ENCODE measurements around the gene RCAN2. TPM values are rescaled to one million over a fixed set of nuclear protein-coding genes. Genes with fewer than 3 reads are reported as not detected.

The RCAN2 gene
- total and polyA plus RNA-seq, 2 experiments from 2014 or later = 6.0 to 9.3 TPM

DNA sequence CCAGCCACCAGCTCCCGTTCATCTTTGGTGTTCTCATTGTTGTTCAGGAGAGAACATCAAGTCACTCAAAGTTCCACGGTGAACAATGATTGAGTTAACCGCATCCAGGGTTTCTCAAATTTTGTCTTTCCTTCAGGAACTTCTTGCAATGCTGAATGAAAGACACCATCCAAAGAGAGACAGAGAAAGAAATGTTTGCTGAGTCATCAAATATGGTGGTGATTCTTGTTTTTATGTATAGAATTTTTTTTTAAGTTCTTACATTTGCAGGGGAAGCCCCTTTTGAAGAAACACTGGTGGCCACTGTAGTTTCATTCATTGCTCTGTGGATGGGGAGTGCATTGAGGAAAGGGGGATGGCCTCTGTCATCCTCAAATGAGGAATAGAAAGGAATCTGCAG, 258.1 kb downstream of the RCAN2 start:
- H3K4me1 ChIP-seq (ENCODE audit: insufficient read depth) = no peaks in the 10 kb centered on the region
- no peak for TF ChIP-seq NANOG (IDR thresholded peaks at IDR 0.05; ENCODE audit: borderline replicate concordance)
- TF ChIP-seq ZNF462 (CRISPR knock-in tag; IDR thresholded peaks at IDR 0.05) = no peak
- TF ChIP-seq STAT1 (IDR thresholded peaks at IDR 0.05; ENCODE audit: unreplicated experiment) = no peak
- TF ChIP-seq JUNB (IDR thresholded peaks at IDR 0.05; ENCODE audit: unreplicated experiment) = no peak
- no peak for TF ChIP-seq CREB1 (CRISPR knock-in tag; IDR thresholded peaks at IDR 0.05; ENCODE audit: low read depth)
- TF ChIP-seq EZH2phosphoT487 (IDR thresholded peaks at IDR 0.05; ENCODE audit: unreplicated experiment) = no peak
- no peaks in the 10 kb centered on the region for H3F3A ChIP-seq (replicated peaks; ENCODE audit: low read depth)
- DNase-seq (ENCODE audit: low spot score) (no peak), ATAC-seq (no peak)
- Mint-ChIP-seq H3K27ac (no peak overlapping the region; the same call in 1 of the 2 replicates), H3K36me3 (ENCODE audit: low read depth) (peaks cover 16% of the 10 kb centered on the region; the same call in 2 of the 3 replicates), H3K4me3 (no peak overlapping the region), H3K9me3 (peaks cover 34% of the 10 kb centered on the region), H3K4me1 (no peaks in the 10 kb centered on the region; the same call in 2 of the 3 replicates), H3K27me3 (ENCODE audit: insufficient read depth, low read depth, poor library complexity) (peaks cover 3% of the 10 kb centered on the region)
- H3K36me3 ChIP-seq (ENCODE audit: insufficient read depth) = no peaks in the 10 kb centered on the region; the same call in 1 of the 2 replicates
- no peak overlapping the region for H2AFZ ChIP-seq
- no peak overlapping the region for H3K27ac ChIP-seq (ENCODE audit: low read depth)
- no peak overlapping the region for H3K4me3 ChIP-seq
- H4K20me1 ChIP-seq (replicated peaks; ENCODE audit: insufficient read depth) = no peaks in the 10 kb centered on the region
- no peaks in the 10 kb centered on the region for H3K27me3 ChIP-seq (ENCODE audit: insufficient read depth)
- no peaks in the 10 kb centered on the region for H3K79me2 ChIP-seq (replicated peaks; ENCODE audit: insufficient read depth)
- H3K9me2 ChIP-seq (ENCODE audit: insufficient read depth) = no peaks in the 10 kb centered on the region
- no peak overlapping the region for H3K4me2 ChIP-seq

DNA sequence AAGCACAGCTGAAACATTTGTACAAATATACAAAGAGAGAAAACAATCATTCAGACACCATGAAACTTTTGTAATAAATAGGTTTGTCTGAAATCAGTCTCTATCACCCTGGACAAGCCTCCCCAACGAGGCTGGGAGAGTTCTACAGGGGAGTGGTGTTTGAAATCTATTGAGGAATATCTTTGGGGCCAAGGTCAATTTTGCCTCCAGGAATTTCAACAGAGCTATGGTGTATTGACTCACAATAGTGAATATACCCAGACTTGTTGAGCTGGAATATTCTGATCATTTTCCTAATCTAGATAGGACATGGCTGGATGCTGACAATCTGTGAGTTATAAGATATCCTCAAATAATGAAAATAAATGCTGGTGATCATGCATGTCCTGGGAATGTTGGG, 269.0 kb downstream of the RCAN2 start:
- Histone ChIP-seq H3K27ac (ENCODE audit: low read depth) (no peak overlapping the region), H3K9me2 (ENCODE audit: insufficient read depth) (no peaks in the 10 kb centered on the region), H3K4me3 (no peak overlapping the region), H3F3A (replicated peaks; ENCODE audit: low read depth) (no peaks in the 10 kb centered on the region), H4K20me1 (replicated peaks; ENCODE audit: insufficient read depth) (no peaks in the 10 kb centered on the region), H3K36me3 (ENCODE audit: insufficient read depth) (no peaks in the 10 kb centered on the region), H3K27me3 (ENCODE audit: insufficient read depth) (no peaks in the 10 kb centered on the region), H3K4me1 (ENCODE audit: insufficient read depth) (no peaks in the 10 kb centered on the region; the same call in 1 of the 2 replicates), H3K4me2 (no peak overlapping the region), H3K79me2 (replicated peaks; ENCODE audit: insufficient read depth) (no peaks in the 10 kb centered on the region), H2AFZ (no peak overlapping the region)
- Mint-ChIP-seq H3K27ac (no peak overlapping the region), H3K36me3 (ENCODE audit: low read depth) (no peaks in the 10 kb centered on the region), H3K9me3 (no peaks in the 10 kb centered on the region), H3K27me3 (ENCODE audit: insufficient read depth, low read depth, poor library complexity) (no peaks in the 10 kb centered on the region), H3K4me1 (peaks cover 11% of the 10 kb centered on the region), H3K4me3 (no peak overlapping the region)
- ATAC-seq = no peak
- DNase-seq (ENCODE audit: low spot score) = no peak
- TF ChIP-seq EZH2 (IDR thresholded peaks at IDR 0.05; ENCODE audit: low read depth, unreplicated experiment) = no peak
- TF ChIP-seq, protein P1, sequence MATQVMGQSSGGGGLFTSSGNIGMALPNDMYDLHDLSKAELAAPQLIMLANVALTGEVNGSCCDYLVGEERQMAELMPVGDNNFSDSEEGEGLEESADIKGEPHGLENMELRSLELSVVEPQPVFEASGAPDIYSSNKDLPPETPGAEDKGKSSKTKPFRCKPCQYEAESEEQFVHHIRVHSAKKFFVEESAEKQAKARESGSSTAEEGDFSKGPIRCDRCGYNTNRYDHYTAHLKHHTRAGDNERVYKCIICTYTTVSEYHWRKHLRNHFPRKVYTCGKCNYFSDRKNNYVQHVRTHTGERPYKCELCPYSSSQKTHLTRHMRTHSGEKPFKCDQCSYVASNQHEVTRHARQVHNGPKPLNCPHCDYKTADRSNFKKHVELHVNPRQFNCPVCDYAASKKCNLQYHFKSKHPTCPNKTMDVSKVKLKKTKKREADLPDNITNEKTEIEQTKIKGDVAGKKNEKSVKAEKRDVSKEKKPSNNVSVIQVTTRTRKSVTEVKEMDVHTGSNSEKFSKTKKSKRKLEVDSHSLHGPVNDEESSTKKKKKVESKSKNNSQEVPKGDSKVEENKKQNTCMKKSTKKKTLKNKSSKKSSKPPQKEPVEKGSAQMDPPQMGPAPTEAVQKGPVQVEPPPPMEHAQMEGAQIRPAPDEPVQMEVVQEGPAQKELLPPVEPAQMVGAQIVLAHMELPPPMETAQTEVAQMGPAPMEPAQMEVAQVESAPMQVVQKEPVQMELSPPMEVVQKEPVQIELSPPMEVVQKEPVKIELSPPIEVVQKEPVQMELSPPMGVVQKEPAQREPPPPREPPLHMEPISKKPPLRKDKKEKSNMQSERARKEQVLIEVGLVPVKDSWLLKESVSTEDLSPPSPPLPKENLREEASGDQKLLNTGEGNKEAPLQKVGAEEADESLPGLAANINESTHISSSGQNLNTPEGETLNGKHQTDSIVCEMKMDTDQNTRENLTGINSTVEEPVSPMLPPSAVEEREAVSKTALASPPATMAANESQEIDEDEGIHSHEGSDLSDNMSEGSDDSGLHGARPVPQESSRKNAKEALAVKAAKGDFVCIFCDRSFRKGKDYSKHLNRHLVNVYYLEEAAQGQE (IDR thresholded peaks at IDR 0.05; ENCODE audit: unreplicated experiment) = no peak
